KMS-11 (cell line): ENCODE measurements around the gene TMPRSS9.

Source experiments
- H2AFZ ChIP-seq: fragments of 200-600 bp; sonication (generic); 2 replicates; pipeline ENCODE4 v1.6.1; 2016; ENCODE audit warnings: antibody characterized with exemption, mixed run types, low read depth
- H3K27ac ChIP-seq: fragments of 200-600 bp; sonication (generic); 2 replicates; pipeline ENCODE4 v1.6.1; 2016; ENCODE audit warnings: mild to moderate bottlenecking, mixed run types
- H3K27me3 ChIP-seq: fragments of 200-600 bp; sonication (generic); 2 replicates; pipeline ENCODE4 v1.6.1; 2017; ENCODE audit warnings: mild to moderate bottlenecking, low read depth, mixed run types, moderate library complexity; ENCODE audit not compliant: insufficient read depth
- H3K36me3 ChIP-seq: fragments of 200-600 bp; sonication (generic); 2 replicates; pipeline ENCODE4 v1.6.1; 2017; ENCODE audit warnings: mild to moderate bottlenecking, mixed run types; ENCODE audit not compliant: insufficient read depth
- H3K4me1 ChIP-seq: fragments of 200-600 bp; sonication (generic); 2 replicates; pipeline ENCODE4 v1.6.1; 2016; ENCODE audit warnings: mild to moderate bottlenecking, low read depth, mixed run types; ENCODE audit not compliant: poor library complexity, severe bottlenecking
- H3K4me2 ChIP-seq: fragments of 200-600 bp; sonication (generic); 2 replicates; pipeline ENCODE4 v1.7.0; 2016; ENCODE audit warnings: mild to moderate bottlenecking, mixed run types
- H3K4me3 ChIP-seq: fragments of 200-600 bp; sonication (generic); IDR thresholded peaks from 2 replicates; pipeline ENCODE4 v1.6.1; 2017; ENCODE audit warnings: low read depth, low read length, mixed read lengths; ENCODE audit not compliant: insufficient read depth
- H3K79me2 ChIP-seq: fragments of 200-600 bp; sonication (generic); 2 replicates; pipeline ENCODE4 v1.6.1; 2016; ENCODE audit warnings: low read depth, mixed run types; ENCODE audit not compliant: insufficient read depth
- H3K9ac ChIP-seq: fragments of 200-600 bp; sonication (generic); 2 replicates; pipeline ENCODE4 v1.6.1; 2016; ENCODE audit warnings: mild to moderate bottlenecking, mixed run types
- H4K20me1 ChIP-seq: fragments of 200-600 bp; sonication (generic); 2 replicates; pipeline ENCODE4 v1.6.1; 2016; ENCODE audit warnings: mild to moderate bottlenecking, mixed run types; ENCODE audit not compliant: insufficient read depth
- TF ChIP-seq, protein P1 (sequence below): fragments of 200-600 bp; sonication (generic); conservative IDR thresholded peaks from 2 replicates; pipeline ENCODE4 v1.6.1; 2017; ENCODE audit warnings: low read depth, mild to moderate bottlenecking, antibody characterized with exemption, low read length, moderate library complexity, mixed read lengths

TMPRSS9 gene

GRCh38 chr19:2330255-2330631 lies 29.8 kb upstream of the TMPRSS9 start:
- TF ChIP-seq, protein P1, sequence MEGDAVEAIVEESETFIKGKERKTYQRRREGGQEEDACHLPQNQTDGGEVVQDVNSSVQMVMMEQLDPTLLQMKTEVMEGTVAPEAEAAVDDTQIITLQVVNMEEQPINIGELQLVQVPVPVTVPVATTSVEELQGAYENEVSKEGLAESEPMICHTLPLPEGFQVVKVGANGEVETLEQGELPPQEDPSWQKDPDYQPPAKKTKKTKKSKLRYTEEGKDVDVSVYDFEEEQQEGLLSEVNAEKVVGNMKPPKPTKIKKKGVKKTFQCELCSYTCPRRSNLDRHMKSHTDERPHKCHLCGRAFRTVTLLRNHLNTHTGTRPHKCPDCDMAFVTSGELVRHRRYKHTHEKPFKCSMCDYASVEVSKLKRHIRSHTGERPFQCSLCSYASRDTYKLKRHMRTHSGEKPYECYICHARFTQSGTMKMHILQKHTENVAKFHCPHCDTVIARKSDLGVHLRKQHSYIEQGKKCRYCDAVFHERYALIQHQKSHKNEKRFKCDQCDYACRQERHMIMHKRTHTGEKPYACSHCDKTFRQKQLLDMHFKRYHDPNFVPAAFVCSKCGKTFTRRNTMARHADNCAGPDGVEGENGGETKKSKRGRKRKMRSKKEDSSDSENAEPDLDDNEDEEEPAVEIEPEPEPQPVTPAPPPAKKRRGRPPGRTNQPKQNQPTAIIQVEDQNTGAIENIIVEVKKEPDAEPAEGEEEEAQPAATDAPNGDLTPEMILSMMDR, result no peak
- Histone ChIP-seq H3K27me3 (no peaks in the 10 kb centered on the region), H3K79me2 (peaks cover 53% of the 10 kb centered on the region), H3K4me1 (peaks cover 24% of the 10 kb centered on the region), H2AFZ (no peak overlapping the region), H3K4me3 (no peak overlapping the region), H3K27ac (no peak overlapping the region), H3K36me3 (no peaks in the 10 kb centered on the region), H3K9ac (no peak overlapping the region), H3K4me2 (no peak overlapping the region; the same call in 1 of the 2 replicates), H4K20me1 (no peaks in the 10 kb centered on the region)

GRCh38 chr19:2330632-2331284 lies 29.3 kb upstream of the TMPRSS9 start:
- H3K27ac ChIP-seq, result no peak overlapping the region
- no peak overlapping the region for H3K4me2 ChIP-seq
- no peaks in the 10 kb centered on the region for H3K36me3 ChIP-seq
- TF ChIP-seq, protein P1, result no peak
- H4K20me1 ChIP-seq, result no peaks in the 10 kb centered on the region
- H3K9ac ChIP-seq, result no peak overlapping the region
- no peak overlapping the region for H3K4me3 ChIP-seq
- peaks cover 24% of the 10 kb centered on the region for H3K4me1 ChIP-seq
- H3K79me2 ChIP-seq, result peaks cover 53% of the 10 kb centered on the region
- no peaks in the 10 kb centered on the region for H3K27me3 ChIP-seq
- no peak overlapping the region for H2AFZ ChIP-seq

DNA sequence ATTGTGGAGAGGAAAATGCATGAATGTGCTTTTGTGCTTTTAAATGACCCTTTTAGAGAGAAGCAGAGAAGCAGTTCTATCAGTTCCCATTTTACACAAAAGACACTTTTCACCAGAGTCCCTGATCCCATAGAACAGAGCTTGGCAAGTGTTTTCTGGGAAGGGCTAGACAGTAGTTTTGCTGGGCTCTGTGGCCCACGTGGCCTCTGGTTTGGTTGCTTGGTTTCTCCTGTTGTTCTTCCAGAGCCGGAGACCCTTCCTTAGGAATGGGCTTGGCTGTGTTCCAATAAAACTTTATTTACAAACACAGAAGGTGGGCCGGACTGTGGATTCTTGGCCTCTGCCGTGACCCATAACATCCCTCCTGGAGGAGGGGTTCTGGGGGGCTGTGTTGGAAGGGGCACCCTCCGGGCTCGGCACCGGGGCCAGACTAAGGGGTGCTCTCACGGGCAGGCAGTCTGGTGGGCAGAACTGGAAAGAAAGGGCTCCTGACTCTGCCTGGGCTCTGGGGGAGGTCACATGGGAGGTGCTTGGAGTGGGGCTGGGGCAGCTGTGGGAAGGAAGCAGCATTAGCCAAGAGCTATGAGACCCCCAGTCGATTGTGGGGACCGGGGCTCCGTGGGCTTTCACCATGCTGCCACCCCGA lies 28.3 kb upstream of the TMPRSS9 start:
- Histone ChIP-seq H4K20me1 (no peaks in the 10 kb centered on the region), H3K36me3 (no peaks in the 10 kb centered on the region), H3K4me3 (no peak overlapping the region), H3K4me2 (no peak overlapping the region), H3K79me2 (peaks cover 49% of the 10 kb centered on the region), H3K27me3 (no peaks in the 10 kb centered on the region), H3K9ac (no peak overlapping the region), H3K27ac (no peak overlapping the region), H3K4me1 (peaks cover 21% of the 10 kb centered on the region), H2AFZ (no peak overlapping the region)
- TF ChIP-seq, protein P1, result no peak

- Histone ChIP-seq H3K4me2 (no peak overlapping the region), H3K4me3 (no peak overlapping the region), H3K27ac (no peak overlapping the region), H3K79me2 (peaks cover 42% of the 10 kb centered on the region), H3K27me3 (no peaks in the 10 kb centered on the region), H3K9ac (no peak overlapping the region), H2AFZ (no peak overlapping the region), H3K4me1 (peaks cover 13% of the 10 kb centered on the region), H4K20me1 (no peaks in the 10 kb centered on the region), H3K36me3 (no peaks in the 10 kb centered on the region)
- TF ChIP-seq, protein P1, result no peak
Observed at GRCh38 chr19:2332341-2333026, 27.6 kb upstream of the TMPRSS9 start.
